Glutamatergic neuron (in vitro differentiated cells): Measurements from ENCODE around the gene NPHP1. TPM values are rescaled to one million over a fixed set of nuclear protein-coding genes. Genes with fewer than 3 reads are reported as not detected.

Source experiments
- DNase-seq: peaks from one replicate; pipeline ENCODE4 v3.0.0; 2022
- H3K27ac Mint-ChIP-seq: one replicate; pipeline ENCODE4 v1.8.0; 2020; ENCODE audit warnings: mild to moderate bottlenecking, mixed read lengths, inconsistent platforms; ENCODE audit not compliant: unreplicated experiment
- H3K27me3 Mint-ChIP-seq: one replicate; pipeline ENCODE4 v1.8.0; 2020; ENCODE audit warnings: mild to moderate bottlenecking, moderate library complexity, mixed read lengths, inconsistent platforms; ENCODE audit not compliant: unreplicated experiment
- H3K36me3 Mint-ChIP-seq: one replicate; pipeline ENCODE4 v1.8.0; 2020; ENCODE audit warnings: mild to moderate bottlenecking, mixed read lengths, inconsistent platforms; ENCODE audit not compliant: unreplicated experiment
- H3K4me1 Mint-ChIP-seq: one replicate; pipeline ENCODE4 v1.8.0; 2020; ENCODE audit warnings: mild to moderate bottlenecking, low read depth, mixed read lengths, inconsistent platforms; ENCODE audit not compliant: unreplicated experiment
- H3K4me3 Mint-ChIP-seq: one replicate; pipeline ENCODE4 v1.8.0; 2020; ENCODE audit warnings: mild to moderate bottlenecking, mixed read lengths, inconsistent platforms; ENCODE audit not compliant: unreplicated experiment
- H3K9me3 Mint-ChIP-seq: one replicate; pipeline ENCODE4 v1.8.0; 2020; ENCODE audit warnings: mild to moderate bottlenecking, moderate library complexity, mixed read lengths, inconsistent platforms; ENCODE audit not compliant: unreplicated experiment
- total RNA-seq: library from RNA; stranded (reverse); fragmentation: NEBNext Ultra II Directional; extraction: Animal tissue kit (Norgen Biotek cat#: 25700); gene quantifications from one replicate; pipeline ENCODE4 v1.2.1, GENCODE V29; 2021; ENCODE audit not compliant: unreplicated experiment
- TF ChIP-seq, protein P1 (sequence below): fragments of 200-600 bp; sonication (generic); IDR thresholded peaks from one replicate; pipeline ENCODE4 v1.5.0; 2021; ENCODE audit not compliant: partially characterized antibody, unreplicated experiment

NPHP1 gene
- total RNA-seq, 1 donor from 2014 or later = 2.5 TPM

DNA sequence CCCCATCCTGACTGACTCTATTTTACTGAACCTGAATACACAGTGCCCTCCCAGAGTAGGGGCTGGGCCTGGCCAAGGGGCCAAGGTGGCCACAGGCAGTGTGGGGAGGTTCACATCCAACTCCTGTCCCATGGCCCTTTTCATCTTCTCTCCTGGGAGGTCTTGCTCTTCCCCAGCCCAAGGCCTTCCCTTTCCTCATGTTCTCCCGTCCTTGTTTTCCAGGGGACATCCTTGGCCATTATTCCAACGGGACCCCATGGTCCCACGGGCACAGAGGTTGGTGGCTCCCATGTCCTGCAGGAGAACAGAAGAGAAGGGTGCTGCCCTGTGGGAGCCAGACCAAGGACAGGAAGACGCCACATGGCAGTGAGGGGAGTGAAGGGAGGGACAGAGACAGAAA lies 99.6 kb downstream of the NPHP1 start:
- DNase-seq = no peak
- TF ChIP-seq, protein P1, sequence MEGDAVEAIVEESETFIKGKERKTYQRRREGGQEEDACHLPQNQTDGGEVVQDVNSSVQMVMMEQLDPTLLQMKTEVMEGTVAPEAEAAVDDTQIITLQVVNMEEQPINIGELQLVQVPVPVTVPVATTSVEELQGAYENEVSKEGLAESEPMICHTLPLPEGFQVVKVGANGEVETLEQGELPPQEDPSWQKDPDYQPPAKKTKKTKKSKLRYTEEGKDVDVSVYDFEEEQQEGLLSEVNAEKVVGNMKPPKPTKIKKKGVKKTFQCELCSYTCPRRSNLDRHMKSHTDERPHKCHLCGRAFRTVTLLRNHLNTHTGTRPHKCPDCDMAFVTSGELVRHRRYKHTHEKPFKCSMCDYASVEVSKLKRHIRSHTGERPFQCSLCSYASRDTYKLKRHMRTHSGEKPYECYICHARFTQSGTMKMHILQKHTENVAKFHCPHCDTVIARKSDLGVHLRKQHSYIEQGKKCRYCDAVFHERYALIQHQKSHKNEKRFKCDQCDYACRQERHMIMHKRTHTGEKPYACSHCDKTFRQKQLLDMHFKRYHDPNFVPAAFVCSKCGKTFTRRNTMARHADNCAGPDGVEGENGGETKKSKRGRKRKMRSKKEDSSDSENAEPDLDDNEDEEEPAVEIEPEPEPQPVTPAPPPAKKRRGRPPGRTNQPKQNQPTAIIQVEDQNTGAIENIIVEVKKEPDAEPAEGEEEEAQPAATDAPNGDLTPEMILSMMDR = no peak

DNA sequence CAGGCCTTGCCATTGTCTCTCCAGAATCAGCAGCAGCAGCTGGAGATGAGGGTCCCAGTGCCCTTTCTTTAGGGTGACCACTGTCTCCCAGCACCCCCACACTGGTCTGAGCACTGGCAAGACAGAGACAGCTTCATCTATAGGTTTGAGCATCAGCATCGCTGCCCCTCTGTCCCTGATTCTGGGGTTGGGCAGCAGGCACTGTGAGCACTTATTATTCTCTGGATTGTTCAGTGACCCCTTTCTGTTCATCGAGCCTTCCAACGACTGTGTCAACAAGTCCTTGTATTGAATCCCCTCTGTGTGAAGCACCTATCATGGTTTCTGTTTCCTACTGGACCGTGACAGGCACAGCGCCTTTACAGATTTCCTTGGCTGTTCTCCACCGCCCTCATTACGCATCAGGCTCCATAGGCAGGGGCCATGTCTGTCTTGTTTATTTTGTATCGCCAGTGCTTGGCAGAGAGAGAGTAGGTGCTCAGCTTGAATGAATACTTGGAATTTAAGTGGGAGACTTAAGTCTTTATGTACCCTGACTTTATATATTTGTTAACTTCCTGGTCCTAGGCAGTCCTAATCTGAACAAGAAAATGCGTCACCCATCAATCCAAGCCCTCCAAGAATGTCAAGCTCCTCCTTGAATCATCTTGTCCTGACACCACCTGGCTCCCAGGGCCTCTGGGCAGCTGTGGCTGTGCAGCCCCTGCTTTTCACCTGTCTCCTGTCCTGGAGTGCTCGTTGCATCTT lies 100.6 kb downstream of the NPHP1 start:
- Mint-ChIP-seq H3K9me3 (peaks cover 2% of the 10 kb centered on the region), H3K27ac (no peak overlapping the region), H3K4me1 (no peaks in the 10 kb centered on the region), H3K27me3 (peaks cover 2% of the 10 kb centered on the region), H3K36me3 (no peaks in the 10 kb centered on the region), H3K4me3 (no peak overlapping the region)
- TF ChIP-seq, protein P1 = no peak
- DNase-seq = no peak

More for the DNA sequence above, 99.6 kb downstream of the NPHP1 start:
- no peak overlapping the region for H3K27ac Mint-ChIP-seq
- peaks cover 4% of the 10 kb centered on the region for H3K27me3 Mint-ChIP-seq
- no peak overlapping the region for H3K4me3 Mint-ChIP-seq
- peaks cover 2% of the 10 kb centered on the region for H3K9me3 Mint-ChIP-seq
- no peaks in the 10 kb centered on the region for H3K36me3 Mint-ChIP-seq
- H3K4me1 Mint-ChIP-seq = no peaks in the 10 kb centered on the region

DNA sequence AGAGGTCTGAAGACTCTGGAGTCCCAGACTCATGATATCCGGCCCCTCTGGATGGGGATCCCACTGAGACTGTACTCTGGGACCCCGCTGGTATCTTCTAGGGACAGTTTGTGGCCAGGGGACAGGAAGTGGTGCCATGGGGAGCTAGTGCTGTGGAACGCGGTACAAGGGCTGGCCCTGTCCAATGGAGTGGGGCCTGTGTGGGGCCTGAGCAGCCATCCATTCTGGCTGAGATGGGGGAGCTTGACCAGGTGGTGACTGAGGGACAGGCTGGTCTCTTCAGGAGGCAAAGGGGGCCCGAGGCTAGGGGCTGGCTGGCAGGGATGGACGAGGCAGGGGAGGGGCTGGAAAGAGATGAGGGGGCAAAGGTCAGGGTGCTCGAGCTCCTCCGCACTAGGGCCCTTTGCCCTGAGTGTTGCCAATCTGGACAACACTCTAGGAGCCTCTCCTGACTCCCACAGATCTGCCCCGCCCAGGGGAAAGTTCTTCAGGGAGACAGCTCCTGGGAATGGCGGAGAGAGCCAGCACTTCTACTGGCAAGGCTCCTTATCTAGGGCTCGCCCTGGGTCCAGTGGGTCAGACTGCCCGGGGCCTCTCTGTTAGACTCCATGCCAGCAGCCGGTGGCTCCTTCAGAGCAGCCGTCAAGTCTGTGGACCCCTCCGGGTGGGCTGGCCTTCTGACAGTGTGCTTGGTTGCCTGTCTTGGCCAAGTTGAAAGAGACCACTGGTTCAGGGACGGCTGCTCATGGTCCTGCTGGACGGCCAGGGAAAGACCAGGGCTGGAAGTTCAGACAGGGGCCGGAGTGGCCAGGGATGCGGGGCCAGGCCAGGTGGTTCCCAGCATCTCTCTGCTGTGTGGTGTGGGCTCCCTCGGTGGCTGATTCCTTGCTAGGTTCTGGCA lies 101.5 kb downstream of the NPHP1 start:
- H3K36me3 Mint-ChIP-seq = no peaks in the 10 kb centered on the region
- H3K27me3 Mint-ChIP-seq = peaks cover 2% of the 10 kb centered on the region
- H3K9me3 Mint-ChIP-seq = peaks cover 2% of the 10 kb centered on the region
- no peak for DNase-seq
- no peak overlapping the region for H3K27ac Mint-ChIP-seq
- no peak overlapping the region for H3K4me3 Mint-ChIP-seq
- no peaks in the 10 kb centered on the region for H3K4me1 Mint-ChIP-seq
- TF ChIP-seq, protein P1 = no peak

DNA sequence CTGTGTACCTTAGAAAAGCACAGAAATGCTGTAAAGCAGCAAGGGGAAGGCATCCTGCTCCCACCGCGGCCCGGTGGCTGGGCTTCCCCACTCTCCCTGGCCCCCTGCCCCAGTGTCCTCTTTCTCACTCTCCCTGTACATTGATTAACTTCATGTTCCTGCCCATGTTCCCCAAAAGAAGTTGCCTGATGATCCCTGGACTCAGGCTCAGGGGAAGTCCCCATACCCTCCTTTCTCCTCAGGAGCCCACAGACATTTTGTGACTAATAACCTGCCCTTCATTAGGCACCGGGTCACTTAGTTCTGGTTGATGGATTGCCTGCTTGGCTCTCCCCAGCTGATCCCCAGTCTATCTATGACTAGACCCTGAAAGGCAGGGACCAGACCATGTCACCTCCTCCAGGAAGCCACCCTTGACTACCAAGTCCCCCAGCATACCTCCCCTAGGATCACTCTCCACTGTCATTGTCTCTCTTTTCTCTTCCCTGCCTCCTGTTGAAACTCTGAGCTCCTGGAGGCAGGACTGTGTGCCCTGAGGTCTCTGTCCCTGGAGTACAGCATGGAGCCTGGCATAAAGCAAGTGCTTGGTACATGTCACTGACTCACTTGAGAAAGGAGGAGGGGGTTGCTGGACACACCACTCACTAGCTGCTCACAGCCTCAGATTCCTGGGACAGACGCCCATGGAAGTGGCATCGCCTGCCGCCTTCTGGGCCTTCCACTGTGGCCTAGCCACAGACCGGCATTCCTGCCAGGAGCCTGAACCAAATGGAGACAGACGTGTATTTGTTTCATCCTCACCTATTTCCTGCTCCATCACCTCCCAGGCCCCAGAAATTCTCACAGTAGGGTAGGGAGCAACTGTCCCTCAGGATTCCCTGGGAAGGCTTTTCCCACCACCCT lies 102.7 kb downstream of the NPHP1 start:
- peaks cover 2% of the 10 kb centered on the region for H3K9me3 Mint-ChIP-seq
- H3K36me3 Mint-ChIP-seq = no peaks in the 10 kb centered on the region
- H3K27me3 Mint-ChIP-seq = peaks cover 6% of the 10 kb centered on the region
- DNase-seq = no peak
- TF ChIP-seq, protein P1 = no peak
- H3K4me3 Mint-ChIP-seq = no peak overlapping the region
- no peak overlapping the region for H3K27ac Mint-ChIP-seq
- H3K4me1 Mint-ChIP-seq = no peaks in the 10 kb centered on the region
